ENCODE data around the gene ETNK1.
"Not testable (repeated sequence)": the region's sequence is repeated elsewhere in the genome, so short reads cannot be mapped to it uniquely, and the experiment has no call there.

The ETNK1 gene, protein sequence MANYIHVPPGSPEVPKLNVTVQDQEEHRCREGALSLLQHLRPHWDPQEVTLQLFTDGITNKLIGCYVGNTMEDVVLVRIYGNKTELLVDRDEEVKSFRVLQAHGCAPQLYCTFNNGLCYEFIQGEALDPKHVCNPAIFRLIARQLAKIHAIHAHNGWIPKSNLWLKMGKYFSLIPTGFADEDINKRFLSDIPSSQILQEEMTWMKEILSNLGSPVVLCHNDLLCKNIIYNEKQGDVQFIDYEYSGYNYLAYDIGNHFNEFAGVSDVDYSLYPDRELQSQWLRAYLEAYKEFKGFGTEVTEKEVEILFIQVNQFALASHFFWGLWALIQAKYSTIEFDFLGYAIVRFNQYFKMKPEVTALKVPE

DNA sequence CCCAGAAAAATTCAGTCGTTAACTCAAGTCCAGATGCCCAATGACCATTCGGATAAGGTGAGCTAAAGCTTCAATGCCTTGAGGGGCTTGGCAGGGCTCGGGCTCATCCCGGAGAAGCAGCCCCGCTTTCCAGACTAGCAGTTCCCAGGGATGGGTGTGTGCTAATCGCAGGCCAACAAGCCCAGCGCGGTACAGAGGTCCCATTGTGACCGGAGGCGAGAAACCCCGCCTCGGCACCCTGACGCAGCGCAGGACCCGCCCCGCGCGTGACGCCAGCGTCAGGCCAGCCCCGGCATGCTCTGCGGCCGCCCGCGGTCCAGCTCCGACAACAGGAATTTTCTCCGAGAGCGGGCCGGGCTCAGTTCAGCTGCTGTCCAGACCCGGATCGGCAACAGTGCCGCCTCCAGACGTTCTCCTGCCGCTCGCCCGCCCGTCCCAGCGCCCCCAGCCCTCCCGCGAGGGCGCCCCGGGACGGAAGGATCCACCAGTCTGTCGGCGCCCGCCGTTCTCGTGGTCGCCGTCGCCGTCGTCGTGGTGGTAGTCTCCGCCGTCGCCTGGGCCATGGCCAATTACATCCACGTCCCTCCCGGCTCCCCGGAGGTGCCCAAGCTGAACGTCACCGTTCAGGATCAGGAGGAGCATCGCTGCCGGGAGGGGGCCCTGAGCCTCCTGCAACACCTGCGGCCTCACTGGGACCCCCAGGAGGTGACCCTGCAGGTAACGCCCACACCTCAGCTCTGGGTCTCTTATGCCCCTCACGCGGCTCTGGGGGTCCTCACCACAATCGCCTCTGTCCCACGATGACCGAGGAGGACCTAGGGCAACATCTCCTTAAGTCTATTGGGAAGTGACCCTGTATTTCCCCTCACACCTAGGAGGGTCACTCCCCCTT lies at the start of gene ETNK1:
ETNK1 (plus strand) TSS at position 302 of the 892 bp plus-strand sequence; CDS start at position 562, 260 bp downstream.
- DNase-seq (ENCODE audit: low spot score): peak; percentile 93

DNA sequence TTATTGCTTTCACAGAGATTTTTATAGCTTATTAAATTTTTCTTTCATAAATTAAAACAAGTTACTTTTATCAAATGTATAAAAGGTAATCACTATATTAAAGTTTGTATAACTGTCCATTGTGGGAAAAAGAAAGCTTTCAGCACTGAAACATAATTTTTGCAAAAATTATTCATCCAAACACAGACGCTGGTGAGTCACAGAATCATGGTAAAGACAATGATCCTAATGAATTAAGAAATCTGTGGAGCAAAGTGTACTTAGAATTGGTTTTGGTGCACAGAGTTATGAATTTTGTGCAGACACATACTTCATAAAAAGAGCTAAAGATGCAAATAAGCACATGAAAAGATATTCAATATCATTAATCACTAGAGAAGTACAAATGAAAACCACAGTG lies 48.9 kb upstream of the ETNK1 start:
- DNase-seq (ENCODE audit: low spot score): no peak

DNA sequence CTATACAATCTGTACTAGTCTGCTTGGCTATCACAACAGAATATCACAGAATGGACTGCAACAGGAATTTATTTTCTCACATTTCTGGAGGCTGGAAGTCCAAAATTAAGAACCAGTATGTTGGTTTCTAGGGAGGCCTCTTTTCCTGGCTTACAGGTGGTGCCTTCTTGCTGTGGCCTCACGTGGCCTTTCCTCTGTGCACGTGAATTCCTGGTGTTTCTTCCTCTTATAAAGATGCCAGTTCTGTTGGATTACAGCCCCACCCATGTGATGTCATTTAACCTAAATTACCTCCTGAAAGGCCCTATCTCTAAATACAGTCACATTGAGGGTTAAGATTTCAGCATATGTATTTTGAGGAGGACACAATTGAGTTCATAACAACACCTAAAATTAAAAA lies 48.5 kb upstream of the ETNK1 start:
- no peak for DNase-seq (ENCODE audit: low spot score)

DNA sequence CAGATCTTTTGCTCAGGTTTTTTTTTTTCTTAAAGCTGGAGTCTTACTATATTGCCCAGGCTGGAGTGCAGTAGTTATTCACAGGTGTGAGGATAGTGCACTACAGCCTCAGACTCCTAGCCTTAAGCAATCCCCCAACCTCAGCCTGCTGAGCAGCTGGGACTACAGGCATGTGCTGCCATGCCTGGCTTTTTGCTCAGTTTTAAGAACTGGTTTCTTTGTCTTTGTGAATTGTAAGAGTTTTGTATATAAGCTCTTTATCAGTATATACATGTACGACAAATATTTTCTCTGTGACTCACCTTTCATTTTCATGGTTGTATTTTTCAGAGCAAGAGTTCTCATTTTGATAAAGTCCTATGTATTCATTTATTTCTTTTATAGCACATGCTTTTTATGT lies 47.3 kb upstream of the ETNK1 start:
- DNase-seq (ENCODE audit: low spot score): no peak

DNA sequence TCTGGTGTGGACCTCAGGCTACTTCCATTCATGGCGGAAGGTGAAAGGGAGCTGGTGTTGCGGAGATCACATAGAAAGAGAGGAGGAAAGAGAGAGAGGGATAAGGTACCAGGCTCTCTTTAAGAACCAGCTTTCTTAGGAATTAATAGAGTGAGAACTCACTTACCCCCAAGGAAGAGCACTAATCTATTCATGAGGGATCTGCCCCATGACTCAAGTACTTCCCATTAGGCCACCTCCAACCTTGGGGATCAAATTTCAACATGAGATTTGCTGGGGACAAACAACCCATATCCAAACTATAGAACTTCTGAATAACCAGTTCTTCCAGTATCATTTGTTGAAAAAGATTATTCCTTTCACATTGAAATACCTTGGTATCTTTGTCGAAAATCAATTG lies 46.6 kb upstream of the ETNK1 start:
- DNase-seq (ENCODE audit: low spot score): no peak

DNA sequence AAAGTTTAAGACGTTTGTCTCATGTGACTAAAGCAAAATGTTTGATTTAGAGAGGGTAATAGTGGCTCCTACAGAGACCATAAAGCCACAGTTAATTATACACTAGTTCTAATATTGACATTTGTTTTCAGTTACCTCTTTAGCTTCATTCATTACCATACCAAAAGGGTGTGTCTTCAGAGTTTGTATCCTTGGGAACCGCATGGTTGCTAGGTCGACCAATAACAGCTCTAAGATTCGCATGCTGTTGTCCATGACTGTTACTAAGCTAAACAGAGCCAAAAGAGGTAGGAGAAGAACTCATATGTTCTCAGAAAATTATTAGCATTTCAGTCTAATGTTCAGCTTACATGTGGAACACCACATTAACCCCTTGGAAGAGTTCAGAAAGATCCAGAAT lies 36.2 kb upstream of the ETNK1 start:
- DNase-seq (ENCODE audit: low spot score): no peak

DNA sequence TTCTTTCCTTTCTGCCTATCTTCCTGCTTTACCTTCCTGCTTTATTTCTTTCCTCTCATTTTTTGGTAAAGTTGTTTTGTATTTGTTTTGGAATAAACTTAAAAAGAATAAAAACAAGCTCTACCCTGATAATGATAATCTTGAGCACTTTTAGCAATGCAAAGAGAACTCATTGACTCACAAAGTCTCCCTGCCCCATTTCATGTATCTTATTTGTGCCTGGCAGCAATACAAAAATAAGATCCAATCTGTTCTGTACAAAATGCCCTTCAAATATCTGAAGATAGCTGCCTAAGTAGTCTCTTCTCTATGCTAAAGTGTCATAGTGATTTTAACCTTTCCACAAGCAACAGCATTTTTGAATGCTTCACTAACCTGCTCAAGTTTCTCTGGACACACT lies 31.1 kb upstream of the ETNK1 start:
- DNase-seq (ENCODE audit: low spot score): no peak

DNA sequence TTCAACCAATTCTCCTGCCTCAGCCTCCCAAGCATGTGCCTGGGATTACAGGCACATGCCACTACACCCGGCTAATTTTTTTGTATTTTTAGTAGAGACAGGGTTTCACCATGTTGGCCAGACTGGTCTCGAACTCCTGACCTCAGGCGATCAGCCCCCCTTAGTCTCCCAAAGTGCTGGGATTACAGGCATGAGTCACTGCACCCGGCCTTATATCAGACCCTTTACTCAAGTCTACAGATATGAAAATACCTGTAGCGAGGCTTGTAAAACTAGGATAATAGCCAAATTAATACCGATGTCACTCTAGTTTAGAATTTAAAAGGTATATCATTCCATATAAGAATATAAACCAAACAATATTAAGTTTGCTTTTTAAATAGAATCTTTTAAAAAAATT lies 27.4 kb upstream of the ETNK1 start:
- not testable (repeated sequence) for DNase-seq (ENCODE audit: low spot score)

DNA sequence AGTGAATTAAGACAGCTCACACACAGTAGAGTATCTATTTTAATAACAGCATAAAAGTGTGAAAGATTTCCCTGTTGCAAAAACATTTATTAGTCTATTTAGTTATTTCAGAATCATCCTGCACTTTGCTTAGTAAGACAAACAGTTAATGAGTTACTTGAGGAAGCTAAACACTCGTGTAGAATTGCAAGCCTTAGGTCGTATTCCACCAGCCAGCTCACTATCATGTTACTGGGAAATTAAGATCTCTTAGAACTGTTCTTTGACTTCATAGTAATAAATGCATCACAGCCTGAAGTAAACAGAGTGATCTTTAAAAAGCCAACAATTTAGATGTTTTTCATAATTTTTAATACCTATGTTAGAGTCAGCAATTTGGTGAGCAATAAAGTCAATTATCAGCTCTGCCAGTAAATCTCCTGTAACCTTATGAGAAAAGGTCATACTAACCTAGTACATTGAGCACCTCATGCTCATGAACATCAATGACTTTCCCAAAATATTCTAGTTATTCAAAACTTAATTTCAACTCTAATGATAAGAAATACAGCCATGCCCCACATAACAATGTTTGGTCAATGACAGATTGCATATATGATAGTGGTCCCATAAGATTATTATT lies 26.7 kb upstream of the ETNK1 start:
- no peak for DNase-seq (ENCODE audit: low spot score)

DNA sequence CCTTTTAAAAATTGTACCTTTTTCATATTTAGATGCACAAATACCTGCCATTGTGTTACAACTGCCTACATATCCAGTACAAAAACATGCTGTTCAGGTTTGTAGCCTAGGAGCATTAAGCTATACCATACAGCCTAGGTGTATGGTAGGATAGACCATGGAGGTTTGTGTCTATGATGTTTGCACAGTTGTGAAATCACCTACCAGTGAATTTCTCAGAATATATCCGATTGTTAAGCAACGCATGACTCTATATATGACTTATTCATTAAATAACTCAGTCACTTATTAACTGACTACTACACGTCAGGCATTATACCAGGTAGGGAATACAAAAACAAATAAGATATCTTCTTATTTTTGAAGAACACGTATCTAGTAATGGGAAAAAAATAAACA lies 26.2 kb upstream of the ETNK1 start:
- no peak for DNase-seq (ENCODE audit: low spot score)

DNA sequence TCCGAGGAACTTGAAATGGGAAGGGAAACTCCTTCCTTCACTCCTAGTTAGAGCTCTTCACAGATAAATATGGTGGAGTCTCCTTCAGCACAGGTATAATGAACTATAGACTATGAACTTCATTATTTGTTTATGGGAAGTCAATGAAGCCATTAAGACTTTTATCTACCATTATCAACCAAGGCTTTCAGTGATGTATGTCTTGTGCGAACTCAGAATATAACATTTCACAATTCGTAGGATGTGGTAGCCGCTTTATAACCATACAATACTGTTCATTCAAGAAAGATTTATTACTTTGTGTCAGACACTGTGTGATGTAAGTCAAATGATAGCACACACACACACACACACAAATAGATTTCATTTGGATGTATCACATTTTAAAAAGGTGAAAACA lies 24.8 kb upstream of the ETNK1 start:
- DNase-seq (ENCODE audit: low spot score): no peak

DNA sequence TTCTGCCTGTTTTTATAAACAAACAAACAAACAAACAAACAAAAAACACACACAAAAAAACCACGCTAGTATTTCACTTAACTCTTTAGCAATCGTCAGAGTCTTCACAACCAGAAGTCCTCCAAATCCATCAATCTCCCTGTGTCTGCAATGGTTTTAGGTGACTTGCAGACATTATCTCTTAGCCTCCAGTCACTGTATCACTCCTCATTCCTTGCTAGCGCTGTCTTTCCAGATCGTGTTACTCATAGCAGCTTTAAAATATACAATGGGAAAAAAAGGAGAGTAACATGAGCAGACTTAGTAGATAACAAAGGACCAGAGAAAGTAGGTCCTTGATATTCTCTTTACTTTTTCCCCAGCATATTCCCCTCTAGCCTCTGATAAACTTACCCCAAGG lies 15.5 kb upstream of the ETNK1 start:
- DNase-seq (ENCODE audit: low spot score): no peak

DNA sequence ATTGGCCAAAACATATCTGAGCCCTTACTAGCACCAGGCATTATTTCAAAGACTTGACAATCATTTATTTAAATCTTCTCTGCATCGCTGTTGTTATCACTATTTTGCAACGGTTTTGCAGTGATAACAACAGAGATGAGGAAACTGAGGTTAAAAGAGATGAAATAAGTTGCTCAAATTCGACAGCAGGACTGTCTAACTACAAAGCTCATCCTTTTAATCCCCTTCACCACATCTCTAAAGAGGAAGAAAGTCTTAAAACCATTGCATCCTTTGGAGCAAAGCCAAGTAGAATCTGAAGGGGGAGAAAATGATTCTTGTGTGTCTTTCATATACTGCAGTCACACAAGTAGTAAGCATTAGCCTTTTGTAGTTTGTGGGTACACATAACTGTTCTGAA lies 14.8 kb upstream of the ETNK1 start:
- no peak for DNase-seq (ENCODE audit: low spot score)

DNA sequence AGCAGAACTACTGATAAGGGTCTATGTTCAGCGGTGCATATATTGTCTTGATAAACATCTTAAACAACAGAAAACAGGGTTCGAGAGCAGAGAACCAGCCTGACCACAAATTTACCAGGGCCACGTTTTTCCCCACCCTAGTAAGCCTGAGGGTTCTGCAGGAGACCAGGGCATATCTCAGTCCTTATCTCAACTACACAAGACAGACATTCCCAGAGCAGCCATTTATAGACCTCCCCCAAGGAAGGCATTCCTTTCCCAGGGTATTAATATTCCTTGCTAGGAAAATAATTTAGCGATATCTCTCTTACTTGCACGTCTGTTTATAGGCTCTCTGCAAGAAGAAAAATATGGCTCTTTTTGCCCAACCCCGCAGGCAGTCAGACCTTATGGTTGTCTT lies 12.1 kb upstream of the ETNK1 start:
- not testable (repeated sequence) for DNase-seq (ENCODE audit: low spot score)

DNA sequence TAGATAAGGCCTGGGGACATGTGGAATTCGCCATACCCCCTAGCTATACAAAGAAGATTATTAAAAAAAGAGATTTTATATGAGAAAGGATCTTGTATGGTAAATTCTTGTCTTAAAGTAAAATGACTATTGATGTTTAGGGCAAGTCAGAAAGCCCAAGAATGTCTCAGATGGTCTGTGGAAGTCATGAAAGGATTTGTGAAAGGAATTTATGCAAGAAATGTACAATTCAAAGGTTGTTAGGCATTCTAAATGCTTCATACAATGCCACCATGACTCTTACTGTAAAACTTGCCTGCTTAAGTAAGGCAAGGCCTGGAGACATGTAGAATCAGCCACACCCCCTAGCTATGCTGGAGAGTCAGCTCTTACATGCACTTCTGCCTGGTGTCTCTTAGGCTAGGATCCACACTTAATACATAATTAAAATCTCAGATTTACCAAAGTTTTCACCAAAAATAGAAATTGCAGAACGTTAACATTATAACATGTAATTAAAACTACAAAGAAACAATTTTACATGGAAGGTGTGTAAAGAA lies 8.9 kb upstream of the ETNK1 start:
- no peak for DNase-seq (ENCODE audit: low spot score)

DNA sequence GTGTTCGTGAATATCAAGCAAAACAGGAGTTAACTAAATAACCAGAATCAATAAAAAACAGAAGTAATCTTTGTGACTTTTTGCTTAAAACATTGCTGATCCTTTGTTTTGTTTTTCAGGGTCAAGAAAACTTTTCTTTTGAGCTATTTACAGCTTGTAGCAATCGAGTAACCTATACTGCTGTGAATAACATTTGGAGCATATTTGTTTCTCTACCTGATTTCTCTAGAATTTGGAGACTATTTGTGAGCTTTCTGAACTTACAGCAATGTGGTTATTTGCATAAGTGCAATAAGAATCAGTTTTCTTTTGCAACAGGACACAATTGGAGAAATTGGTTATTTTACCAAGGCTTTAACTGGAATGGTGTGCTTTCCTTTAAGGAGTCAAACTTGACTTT lies 7.3 kb upstream of the ETNK1 start:
- DNase-seq (ENCODE audit: low spot score): no peak

DNA sequence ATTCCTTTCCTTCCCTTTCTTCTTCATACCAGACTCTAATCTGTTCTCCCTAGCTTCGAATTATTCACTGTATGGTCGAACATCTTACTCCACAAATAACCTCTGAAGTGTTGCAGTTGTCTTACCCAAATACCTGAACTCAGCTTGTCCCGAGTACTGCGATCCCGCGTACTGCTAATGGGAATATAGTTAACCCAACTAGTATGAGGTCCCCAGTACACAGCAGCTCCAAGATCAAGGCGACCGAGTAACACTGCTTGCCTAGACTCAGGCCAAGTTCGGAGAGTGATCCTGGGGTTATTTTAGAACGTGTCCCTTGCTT lies 462 bp upstream of the ETNK1 start:
- DNase-seq (ENCODE audit: low spot score): no peak

DNA sequence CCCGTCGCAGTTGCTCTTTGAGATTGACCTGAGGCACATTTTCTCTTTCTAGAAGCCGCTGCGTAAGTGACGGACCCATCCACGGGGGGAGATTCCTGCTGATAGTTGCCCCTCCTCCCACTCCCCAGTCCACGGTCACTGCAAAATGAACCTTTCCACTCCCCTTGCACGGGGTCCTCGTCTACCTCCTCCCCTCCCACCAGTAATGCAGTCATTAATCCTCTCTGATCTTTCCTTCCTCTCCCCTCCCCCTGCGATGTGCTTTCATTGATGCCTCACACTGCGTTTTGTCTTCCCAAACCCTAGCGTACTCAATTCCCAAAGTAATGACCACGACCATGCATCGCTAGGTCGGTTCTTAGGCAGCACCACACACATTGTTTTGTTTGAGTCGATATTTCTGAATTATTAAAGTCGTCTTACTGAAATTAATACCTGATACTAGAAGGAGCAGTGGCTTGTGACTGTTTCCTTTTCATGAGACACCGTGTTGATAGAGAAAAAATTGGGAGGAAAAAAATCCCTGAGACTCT lies 857 bp downstream of the ETNK1 start:
- DNase-seq (ENCODE audit: low spot score): peak; percentile 22

DNA sequence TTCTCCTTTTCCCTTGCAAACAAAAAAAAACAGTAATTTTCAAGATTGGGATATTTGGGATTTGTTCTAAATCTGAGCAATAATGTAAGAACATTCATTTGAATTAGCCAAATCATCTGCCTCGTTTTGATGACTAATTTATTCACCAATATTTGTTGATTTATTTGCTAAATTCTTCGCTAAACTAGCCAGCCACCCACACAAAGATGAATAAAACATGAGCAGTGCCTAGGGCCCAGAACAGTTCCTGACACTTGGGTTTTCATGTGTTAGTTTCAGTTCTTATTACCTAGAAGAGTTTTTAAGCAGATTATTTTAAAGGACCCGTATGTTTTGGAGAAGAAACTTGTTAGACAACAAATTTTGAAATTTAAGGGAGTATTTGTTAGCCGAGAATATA lies 1.4 kb downstream of the ETNK1 start:
- no peak for DNase-seq (ENCODE audit: low spot score)

DNA sequence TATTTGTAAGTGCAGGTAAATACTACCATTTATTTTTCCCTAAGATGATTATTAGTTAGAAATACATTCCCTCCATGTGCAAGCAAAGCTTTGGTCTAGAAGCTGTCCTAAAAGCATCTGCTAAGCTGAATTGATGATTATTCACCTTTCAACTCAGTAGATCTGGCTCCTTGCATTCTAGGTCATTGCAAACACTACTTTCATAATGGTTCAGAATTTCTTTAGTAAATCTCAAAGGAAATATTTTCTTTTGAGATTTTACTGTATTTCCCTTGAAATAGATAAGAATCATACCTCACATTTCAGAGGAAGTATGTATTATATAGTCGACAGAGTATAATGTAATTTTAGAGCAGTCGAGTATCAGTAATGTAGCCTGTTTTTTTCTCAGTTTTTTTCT lies 2.4 kb downstream of the ETNK1 start:
- DNase-seq (ENCODE audit: low spot score): no peak

DNA sequence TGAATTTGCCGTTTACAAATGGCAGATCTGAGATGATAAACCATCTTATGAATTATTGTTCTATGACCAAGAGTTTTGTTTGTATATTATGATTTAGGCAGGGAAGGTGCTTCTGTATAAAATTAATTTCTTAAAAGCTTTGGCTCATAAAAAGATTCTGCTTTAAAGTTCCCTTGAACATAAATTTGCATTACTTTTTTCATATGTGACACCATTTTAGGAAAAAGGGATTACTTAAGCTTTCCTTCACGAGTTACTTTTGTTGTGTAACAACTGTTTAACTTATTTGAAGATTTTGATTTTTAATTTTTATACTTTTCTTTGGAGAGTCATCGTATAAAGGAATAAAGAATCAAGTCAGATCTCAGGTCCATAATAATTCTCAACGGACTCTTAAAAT lies 3.3 kb downstream of the ETNK1 start:
- no peak for DNase-seq (ENCODE audit: low spot score)

DNA sequence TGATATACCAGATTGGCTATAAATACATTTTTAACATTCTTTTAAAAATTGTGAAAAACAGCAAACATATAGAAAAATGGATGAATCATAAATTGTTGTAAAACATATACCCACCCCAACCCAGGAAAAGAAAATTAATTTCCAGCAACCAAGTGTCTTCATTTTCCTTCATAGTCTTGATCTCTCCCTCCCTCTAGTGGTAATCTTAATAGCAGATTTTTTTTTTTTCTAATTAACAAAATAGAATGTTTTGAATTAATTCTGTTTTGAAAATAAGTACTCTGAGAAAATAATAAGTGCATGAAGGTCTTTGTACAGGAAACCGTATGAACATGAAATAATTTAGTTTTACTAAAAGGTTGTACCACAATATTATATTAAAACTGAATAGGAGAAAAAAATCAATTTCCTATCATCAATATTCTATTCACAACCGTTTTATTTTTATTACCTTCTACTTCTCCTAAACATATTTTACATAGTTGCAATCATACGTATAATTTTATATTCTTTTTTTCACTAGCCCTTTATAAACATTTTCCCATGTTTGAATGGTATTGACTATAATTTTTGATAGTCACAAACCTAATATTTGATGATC lies 7.0 kb downstream of the ETNK1 start:
- no peak for DNase-seq (ENCODE audit: low spot score)
